Left hindlimb (tissue), 1 donor: Measurements from ENCODE around the gene PRKAR1B.

Experiments
- DNase-seq: peaks from one replicate; pipeline ENCODE4 v3.0.0-alpha.2; 2018

Gene PRKAR1B

DNA sequence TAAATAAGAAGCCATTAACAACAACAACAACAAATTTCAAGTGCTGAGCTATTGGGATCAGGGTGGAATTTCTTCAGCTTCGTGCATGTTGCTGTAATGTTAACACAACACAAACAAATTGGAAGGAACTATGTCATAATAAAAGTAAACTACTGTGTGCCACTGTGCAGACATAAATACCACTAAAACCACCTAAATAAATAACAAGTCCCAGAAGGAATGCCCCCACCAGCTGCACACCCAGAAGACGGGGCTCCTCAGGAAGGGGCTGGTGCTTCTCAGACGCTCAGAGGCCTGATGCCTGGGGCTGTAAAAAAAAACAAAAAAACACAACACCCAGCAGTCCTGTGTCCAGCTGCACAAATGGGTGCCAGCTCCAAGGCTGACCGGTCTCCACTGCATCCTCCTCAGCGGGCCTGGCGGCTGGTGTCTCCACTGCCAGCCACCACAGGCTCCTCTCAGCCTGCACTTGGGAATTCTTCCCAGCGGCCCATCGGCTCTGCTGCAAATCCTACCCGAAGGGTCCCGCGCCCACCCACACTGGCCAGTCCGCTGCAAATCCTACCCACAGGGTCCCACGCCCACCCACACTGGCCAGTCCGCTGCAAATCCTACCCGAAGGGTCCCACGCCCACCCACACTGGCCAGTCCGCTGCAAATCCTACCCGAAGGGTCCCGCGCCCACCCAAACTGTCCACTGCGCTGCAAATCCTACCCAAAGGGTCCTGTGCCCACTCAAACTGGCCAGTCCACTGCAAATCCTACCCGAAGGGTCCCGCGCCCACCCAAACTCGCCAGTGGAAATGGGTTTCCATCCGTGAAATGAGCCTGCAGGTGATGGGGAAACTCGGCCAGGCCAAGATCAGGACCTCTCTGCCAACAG lies 36.4 kb downstream of the PRKAR1B start:
- no peak for DNase-seq

GRCh38 chr7:685540-685939 lies 41.5 kb downstream of the PRKAR1B start:
- DNase-seq = no peak

GRCh38 chr7:684416-684815 lies 42.7 kb downstream of the PRKAR1B start:
- DNase-seq = no peak

DNA sequence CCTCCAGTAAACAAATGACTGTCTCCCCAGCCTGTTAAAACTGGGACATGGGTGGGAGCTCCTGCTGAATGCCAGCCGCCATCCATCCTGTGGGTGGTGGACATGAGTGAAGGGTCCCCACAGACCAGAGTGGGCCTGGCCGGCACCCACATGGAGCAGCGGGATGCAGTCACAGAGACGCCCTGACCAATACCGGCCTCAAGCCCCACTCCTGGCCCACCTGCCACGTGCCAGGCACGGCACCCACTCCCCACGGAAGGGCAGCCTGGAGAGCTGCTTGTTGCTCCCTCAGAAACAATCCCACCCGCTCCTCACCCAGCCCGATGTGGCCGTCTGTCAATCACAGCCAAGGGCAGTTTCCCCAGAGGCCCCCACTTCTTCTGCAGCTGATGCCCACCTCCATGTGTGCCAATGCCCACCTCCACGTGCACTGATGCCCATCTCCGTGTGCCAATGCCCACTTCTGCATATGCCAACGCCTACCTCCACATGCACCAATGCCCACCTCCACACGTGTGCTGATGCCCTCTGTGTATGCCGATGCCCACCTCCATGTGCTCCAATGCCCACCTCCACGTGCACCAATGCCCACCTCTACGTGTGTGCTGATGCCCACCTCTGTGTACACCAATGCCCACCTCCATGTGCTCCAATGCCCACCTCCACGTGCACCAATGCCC lies 43.4 kb downstream of the PRKAR1B start:
- DNase-seq = no peak

GRCh38 chr7:682810-683209 lies 44.3 kb downstream of the PRKAR1B start:
- DNase-seq = no peak

DNA sequence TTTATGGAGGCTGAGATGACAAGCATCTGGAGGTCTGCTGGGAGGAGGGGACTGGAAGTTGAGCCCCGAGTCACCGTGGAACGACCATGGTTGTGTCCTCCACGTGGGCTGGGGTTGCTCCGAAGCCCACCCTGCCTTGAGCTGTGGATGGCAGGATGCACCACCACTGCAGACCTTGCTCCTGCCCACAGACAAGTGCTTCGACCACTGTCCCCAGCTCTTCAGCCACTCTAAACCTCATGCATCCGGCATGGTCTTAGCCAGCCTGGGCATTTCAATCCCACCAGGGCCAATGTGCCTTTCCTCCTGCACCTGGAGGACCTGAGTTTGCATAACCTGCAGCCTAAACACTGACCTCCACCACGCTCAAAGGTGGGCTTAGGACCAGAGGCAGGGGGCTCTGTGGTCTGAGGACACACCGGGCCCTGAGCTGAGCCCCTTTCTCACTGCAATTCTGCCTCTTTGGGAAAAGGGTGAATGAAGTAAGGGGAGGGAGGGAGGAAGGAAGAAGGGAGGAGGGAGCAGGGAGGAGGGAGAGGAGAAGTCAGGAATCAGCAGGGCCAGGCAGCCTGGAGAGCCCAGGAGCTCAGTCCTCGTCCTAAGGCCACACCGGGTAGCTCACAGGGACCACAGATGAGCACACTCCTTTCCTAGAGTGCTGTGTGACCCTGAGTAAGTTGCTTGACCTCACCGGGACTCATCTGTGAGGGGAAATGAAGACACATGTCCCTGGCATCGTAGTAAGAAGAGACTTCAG lies 45.4 kb downstream of the PRKAR1B start:
- DNase-seq = no peak

GRCh38 chr7:680411-681127 lies 46.5 kb downstream of the PRKAR1B start:
- no peak for DNase-seq

- no peak for DNase-seq
These were observed 50.1 kb downstream of the PRKAR1B start for GRCh38 chr7:676972-677385.

DNA sequence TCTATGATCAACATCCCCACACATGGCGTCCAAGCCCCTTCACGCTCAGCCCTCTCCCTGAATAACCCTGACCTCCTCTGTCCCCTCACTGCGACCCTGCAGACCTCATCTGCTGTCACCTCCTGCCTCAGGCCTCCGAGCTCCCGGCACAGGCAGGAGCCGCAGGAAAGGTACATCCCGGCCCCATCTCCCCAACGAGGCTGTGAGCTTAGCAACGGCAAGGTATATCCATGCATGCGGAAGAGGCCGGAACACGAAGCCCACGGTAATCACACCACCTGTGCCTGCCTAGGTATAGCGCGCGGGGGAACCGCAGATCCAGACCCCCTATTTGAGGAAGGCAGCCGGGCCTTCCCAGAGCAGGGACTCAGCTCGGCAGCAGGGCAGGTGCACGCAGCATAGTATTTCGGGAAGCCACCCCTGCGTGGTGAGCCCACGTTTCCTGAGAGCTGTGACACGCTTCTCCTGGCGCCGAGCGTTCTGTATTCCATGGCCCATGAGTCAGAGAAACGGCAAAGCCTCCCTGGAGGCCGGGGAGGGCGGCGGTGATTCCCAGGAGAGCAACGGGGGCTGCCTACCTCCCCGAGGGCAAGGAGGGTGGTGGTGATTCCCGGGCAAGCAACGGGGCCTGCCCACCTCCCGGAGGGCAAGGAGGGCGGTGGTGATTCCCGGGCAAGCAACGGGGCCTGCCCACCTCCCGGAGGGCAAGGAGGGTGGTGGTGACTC lies 50.7 kb downstream of the PRKAR1B start:
- DNase-seq = no peak

DNA sequence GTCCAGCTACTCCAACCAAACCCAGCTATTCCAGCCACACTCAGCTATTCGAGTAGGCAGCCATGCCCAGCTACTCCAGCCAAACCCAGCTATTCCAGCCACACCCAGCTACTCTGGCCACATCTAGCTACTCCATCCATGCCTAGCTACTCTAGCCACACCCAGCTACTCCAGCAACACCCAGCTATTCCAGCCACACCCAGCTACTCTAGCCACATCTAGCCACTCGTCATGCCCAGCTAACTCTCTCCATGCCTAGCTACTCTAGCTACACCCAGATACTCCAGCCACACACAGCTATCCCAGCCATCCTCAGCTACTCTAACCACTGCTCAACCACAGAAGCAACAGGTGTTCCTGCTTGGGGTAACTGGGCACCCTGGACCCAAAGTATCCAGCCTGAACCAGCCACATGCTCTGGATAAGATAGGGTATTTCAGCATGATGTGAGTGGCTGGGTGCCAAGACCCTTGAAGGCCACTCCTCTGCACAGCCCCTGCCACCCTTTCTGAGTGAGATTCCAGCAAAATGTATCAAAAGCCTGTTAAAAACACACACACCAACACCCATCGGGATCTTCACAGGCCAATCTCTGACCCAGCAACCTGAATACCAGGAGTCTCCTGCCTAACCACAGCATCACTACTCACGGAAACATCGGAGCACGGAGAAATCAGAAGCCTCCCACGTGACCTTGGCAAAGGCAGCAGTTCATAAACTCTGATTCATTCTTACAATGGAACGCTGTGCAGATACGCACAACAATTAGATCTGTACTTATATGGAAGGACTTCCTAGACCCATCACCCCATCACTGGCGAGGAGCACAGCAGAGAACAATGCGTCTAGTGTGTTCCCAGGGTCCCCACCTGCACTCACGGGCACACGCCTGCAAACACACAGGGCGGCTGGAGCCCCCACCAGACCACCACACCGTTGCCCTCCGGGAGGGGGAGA lies 52.3 kb downstream of the PRKAR1B start:
- no peak for DNase-seq

DNA sequence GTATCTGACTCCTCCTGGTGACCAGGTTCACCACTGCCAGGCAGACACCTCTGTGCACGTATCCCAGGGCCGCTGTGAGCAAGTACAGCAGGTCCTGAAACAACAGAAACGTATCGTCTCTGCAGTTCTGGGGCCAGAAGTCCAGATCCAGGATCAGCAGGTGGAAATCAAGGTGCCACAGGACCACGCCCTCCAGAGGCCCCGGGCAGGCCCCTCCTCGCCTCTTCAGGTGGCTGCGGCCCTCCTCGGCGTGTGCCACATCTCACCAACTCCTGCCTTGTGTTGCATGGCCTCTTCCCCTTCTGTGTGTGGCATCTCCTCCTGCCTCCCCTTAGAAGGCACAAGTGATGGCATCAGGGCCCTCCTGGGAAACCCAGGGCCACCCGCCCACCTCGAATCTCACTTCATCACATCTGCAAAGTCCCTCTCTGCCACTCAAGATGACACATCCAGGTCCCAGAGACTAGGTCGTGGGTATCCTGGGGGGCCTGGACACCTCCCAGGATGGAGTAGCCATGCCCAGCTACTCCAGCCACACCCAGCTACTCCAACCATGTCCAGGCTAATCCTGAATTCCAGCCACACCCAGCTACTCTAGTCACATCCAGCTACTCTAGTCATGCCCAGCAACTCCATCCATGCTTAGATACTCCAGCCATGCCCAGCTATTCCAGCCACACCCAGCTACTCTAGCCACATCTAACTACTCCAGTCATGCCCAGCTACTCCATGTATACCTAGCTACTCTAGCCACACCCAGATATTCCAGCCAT lies 53.2 kb downstream of the PRKAR1B start:
- no peak for DNase-seq

GRCh38 chr7:672891-673290 lies 54.2 kb downstream of the PRKAR1B start:
- DNase-seq = no peak

DNA sequence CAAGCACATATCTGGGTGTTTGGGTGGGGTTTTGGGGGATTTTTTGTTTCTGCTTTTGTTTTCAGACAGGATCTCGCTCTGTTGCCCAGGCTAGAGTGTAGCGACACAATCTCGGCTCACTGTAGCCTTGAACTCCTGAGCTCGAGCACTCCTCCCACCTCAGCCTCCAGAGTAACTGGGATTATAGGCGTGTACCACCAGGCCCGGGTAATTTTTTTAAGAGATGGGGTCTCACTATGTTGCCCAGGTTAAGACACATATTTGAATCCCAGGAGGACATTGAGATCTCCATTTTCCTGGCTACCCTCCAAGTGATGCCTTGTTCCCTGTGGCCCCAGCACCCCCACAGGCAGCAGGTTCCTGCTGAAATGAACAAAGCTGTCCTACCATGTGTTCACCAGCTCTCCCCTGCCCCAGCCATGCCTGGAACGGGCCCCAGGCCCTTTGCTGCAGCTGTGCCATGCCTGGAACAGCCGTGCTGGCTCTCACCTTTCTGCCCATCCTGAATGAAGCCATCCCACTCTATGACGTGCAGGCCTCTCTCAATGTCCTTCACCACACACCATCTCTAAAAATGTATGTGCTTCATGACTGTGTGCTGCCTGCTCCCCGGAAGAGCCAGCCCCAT lies 55.6 kb downstream of the PRKAR1B start:
- no peak for DNase-seq

GRCh38 chr7:670501-671390 lies 56.3 kb downstream of the PRKAR1B start:
- DNase-seq = no peak

GRCh38 chr7:668958-669357 lies 58.1 kb downstream of the PRKAR1B start:
- no peak for DNase-seq

DNA sequence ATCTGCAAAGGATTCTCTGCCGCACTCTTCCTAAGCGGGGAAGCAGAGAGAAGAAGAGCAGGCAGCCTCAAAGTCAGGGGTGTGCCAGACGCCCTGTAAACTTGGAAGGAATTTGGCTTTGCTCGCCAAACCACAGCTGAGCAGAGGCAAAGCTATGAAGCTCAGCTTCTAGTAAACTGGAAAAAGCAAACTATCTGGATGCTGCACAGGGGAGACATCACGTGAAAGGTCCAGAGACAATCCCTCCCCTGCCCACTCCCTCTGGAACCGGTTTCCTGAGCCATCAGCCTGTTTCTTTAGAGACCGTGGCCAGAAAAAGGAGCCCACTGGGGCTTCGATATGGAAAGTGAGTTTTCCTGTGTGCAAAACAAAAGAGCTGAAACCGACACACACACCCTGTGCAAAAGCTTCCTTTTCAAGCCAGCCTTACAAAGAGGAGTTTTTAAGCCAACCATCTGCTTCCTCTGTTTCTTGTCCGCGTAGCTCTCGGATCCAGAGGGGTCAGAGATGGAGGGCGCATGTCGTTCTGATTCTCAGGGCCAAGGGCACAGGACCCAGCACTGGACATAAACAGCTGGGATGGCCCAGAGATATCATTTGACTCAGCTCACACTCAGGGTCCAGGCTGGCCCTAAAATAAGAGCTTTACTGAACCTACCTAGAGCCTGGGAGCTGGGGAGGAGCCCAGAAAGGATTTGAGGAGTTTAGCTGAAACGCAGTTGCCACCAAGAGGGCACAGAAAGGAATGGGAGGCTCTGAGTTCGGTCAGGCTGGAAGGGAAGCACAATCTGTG lies 58.7 kb downstream of the PRKAR1B start:
- DNase-seq = peak; percentile 80

GRCh38 chr7:666454-667292 lies 60.4 kb downstream of the PRKAR1B start:
- no peak for DNase-seq
